GM12878 (cell line): Measurements from ENCODE around the gene PPP1R3G.

ENCODE experiments used
- CTCF ChIP-seq, 3 experiments: IDR thresholded peaks in 2 of 3; conservative IDR thresholded peaks in 1 of 3; 2 replicates each; pipeline ENCODE4 v1.5.1; 2011; ENCODE audit warnings: low read depth in 3 of 3, low read length in 3 of 3, mild to moderate bottlenecking in 3 of 3, control low read depth in 2 of 3, moderate library complexity in 2 of 3, inconsistent platforms in 1 of 3, mixed read lengths in 1 of 3; ENCODE audit not compliant: control insufficient read depth in 2 of 3, insufficient read depth in 1 of 3; ENCODE audit errors: extremely low read depth in 1 of 3
- E2F8 ChIP-seq: fragments of 450-650 bp; IDR thresholded peaks from 2 replicates; pipeline ENCODE4 v1.6.1; 2018; ENCODE audit warnings: mild to moderate bottlenecking, low read depth, moderate library complexity; ENCODE audit not compliant: partially characterized antibody
- EP300 ChIP-seq, 2 experiments: fragments of 150-350 bp in 1 of 2; IDR thresholded peaks; 2 replicates each; pipeline ENCODE4 v1.6.1; 2011 to 2012; ENCODE audit warnings: low read depth in 2 of 2, low read length in 2 of 2, borderline replicate concordance in 1 of 2, improper control_type of control experiment in 1 of 2, inconsistent platforms in 1 of 2; ENCODE audit not compliant: control insufficient read depth in 1 of 2
- ESRRA ChIP-seq: IDR thresholded peaks from 2 replicates; pipeline ENCODE4 v1.6.1; 2012; ENCODE audit warnings: mild to moderate bottlenecking, low read length, improper control_type of control experiment
- EZH2 ChIP-seq: IDR thresholded peaks from 2 replicates; pipeline ENCODE4 v1.6.1; 2012; ENCODE audit warnings: low read depth, mild to moderate bottlenecking, control low read depth, inconsistent platforms, low read length, borderline replicate concordance; ENCODE audit not compliant: control insufficient read depth
- FOS ChIP-seq: IDR thresholded peaks from 3 replicates; pipeline ENCODE4 v1.6.1; 2011; ENCODE audit warnings: borderline replicate concordance; ENCODE audit not compliant: insufficient read length; ENCODE audit errors: extremely low read depth
- MLLT1 ChIP-seq: fragments of 450-650 bp; IDR thresholded peaks from 2 replicates; pipeline ENCODE4 v1.6.1; 2016; ENCODE audit warnings: mild to moderate bottlenecking
- NBN ChIP-seq: fragments of 450-650 bp; IDR thresholded peaks from 2 replicates; pipeline ENCODE4 v1.6.1; 2016
- PBX3 ChIP-seq: IDR thresholded peaks from 2 replicates; pipeline ENCODE4 v1.6.1; 2011; ENCODE audit warnings: mild to moderate bottlenecking, low read depth, low read length, moderate library complexity; ENCODE audit not compliant: insufficient replicate concordance
- POLR2AphosphoS5 ChIP-seq: IDR thresholded peaks from 2 replicates; pipeline ENCODE4 v1.6.1; 2011; ENCODE audit warnings: mild to moderate bottlenecking, low read length, inconsistent platforms
- TAF1 ChIP-seq: IDR thresholded peaks from 2 replicates; pipeline ENCODE4 v1.6.1; 2011; ENCODE audit warnings: mild to moderate bottlenecking, low read depth, low read length, borderline replicate concordance
- USF1 ChIP-seq: IDR thresholded peaks from 2 replicates; pipeline ENCODE4 v1.6.1; 2011; ENCODE audit warnings: borderline replicate concordance, low read depth, mild to moderate bottlenecking, moderate library complexity, mixed read lengths, low read length; ENCODE audit not compliant: insufficient read depth; ENCODE audit errors: extremely low read length
- ZBTB33 ChIP-seq: fragments of 450-650 bp; IDR thresholded peaks from 2 replicates; pipeline ENCODE4 v1.6.1; 2017; ENCODE audit warnings: mild to moderate bottlenecking
- ZNF592 ChIP-seq: fragments of 450-650 bp; IDR thresholded peaks from 2 replicates; pipeline ENCODE4 v1.6.1; 2017; ENCODE audit warnings: mild to moderate bottlenecking, moderate library complexity

GRCh38 chr6:5088780-5089179, 3.6 kb downstream of the PPP1R3G start:
- no peak for TF ChIP-seq USF1
- TF ChIP-seq POLR2AphosphoS5: no peak
- TF ChIP-seq EP300 (IDR thresholded peaks at IDR 0.05; ENCODE audit: borderline replicate concordance in 1 of 2, control insufficient read depth in 1 of 2, low read depth in 2 of 2, low read length in 2 of 2): no peak
- TF ChIP-seq ZNF592: no peak
- no peak for TF ChIP-seq NBN
- TF ChIP-seq ESRRA: no peak
- TF ChIP-seq CTCF (IDR thresholded peaks at IDR 0.05 in 2 of 3, conservative IDR thresholded peaks at IDR 0.05 in 1 of 3; ENCODE audit: control insufficient read depth in 2 of 3, extremely low read depth in 1 of 3, insufficient read depth in 1 of 3, low read depth in 3 of 3, low read length in 3 of 3): no peak
- TF ChIP-seq TAF1: no peak
- TF ChIP-seq FOS: no peak
- TF ChIP-seq PBX3: no peak
- no peak for TF ChIP-seq ZBTB33
- no peak for TF ChIP-seq E2F8
- TF ChIP-seq MLLT1: no peak
- TF ChIP-seq EZH2: no peak
